ENCODE results near the gene RNPEPL1. TPM values are rescaled to one million over a fixed set of nuclear protein-coding genes. Genes with fewer than 3 reads are reported as not detected.
A peak's percentile ranks its signal among the peaks of the same experiment; 100 is the strongest.

Gene RNPEPL1
- total RNA-seq, 1 donor from 2014 or later = 44.6 TPM

DNA sequence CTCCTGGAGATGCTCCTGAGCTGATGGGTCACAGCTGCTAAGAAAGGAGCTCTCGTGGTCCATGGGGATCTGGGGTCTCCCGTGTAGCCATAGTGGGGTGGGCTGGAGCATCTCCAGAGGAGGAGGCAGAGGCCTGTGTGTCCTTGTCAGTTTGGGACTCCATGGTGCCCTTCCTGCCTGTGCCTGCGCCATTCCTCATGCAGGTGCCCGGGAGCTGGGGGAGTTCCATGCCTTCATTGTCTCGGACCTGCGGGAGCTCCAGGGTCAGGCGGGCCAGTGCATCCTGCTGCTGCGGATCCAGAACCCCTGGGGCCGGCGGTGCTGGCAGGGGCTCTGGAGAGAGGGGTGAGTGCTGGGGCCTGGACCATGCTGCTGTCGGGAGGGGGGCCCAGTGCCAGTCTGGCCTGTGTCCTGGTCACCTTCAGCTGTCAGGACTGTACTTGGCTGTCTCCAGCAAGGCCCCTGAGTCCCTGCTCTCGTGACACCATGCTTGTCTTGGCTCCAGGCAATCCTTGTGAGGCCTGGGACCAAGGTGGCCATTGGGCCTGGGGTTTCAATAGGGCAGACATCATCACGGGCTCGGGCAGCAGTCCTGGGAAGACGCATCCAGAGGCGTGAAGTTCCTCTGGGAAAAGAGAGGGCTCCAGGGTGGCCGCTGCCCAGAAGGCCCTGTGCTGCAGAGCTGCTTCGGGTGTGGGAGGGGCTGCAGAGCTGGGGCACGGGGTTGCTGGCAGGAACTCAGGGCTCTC lies 25.6 kb downstream of the RNPEPL1 start:
- no peak for ATAC-seq

DNA sequence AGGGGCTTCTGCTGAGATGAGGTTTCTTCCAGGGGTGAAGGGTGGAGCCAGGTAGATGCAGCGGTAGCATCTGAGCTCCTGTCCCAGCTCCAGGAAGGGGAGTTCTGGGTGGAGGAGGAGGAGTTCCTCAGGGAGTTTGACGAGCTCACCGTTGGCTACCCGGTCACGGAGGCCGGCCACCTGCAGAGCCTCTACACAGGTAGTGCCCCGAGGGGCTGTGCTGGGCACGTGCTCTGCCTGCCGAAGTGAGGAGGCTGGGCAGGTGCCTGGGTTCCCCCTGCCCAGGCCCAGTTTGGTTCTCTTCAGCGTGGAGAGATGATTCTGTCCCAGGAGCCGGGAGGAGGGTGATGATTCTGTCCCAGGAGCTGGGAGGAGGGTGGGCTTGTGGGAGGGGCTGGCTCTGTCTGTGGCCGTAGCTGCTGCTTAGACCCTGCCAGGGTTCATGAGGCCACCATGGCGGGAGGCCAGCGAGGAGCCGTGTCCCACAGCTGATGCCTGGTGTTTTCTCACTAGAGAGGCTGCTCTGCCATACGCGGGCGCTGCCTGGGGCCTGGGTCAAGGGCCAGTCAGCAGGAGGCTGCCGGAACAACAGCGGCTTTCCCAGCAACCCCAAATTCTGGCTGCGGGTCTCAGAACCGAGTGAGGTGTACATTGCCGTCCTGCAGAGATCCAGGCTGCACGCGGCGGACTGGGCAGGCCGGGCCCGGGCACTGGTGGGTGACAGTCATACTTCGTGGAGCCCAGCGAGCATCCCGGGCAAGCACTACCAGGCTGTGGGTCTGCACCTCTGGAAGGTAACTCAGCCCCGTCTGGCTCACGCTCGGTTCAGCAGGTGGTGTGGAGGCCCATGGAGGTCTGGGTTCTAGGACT lies 26.5 kb downstream of the RNPEPL1 start:
- no peak for ATAC-seq

DNA sequence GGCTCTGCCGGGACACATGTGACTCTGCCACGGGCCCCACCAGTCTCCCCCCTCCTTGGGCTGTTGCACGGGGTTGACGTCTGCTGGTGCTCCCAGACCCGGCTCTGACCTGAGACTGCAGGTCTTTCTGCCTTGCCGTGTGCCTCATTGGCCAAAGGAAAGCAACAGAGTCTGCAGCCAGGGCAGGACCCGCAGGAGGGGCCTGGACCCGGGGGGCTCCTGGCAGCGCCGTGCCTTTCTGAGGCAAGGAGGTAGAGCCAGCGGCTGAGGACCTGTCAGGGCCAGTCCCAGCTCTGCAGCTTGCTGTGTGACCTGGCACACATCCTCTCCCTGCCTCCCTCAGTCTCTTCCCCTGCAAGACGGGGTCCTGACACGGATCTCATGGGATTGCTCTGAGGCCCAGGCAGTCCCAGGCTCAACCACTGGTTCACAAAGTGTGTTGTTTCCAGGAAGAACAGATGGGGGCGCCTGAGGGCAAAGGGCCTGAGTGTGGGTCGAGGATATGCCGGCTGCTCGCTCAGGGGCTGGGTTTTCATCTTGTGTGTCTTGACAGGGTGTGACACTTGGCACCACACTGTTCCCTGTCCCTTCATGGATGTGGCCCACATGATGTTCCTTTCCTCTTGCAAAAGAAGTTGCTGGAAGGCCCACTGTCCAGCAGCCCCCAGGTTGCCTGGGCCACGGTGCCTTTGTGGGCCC lies 27.2 kb downstream of the RNPEPL1 start:
- peak; percentile 18 for ATAC-seq

- no peak for ATAC-seq
Observed at GRCh38 chr2:240596080-240596460, 27.8 kb downstream of the RNPEPL1 start.

- no peak for ATAC-seq
Observed at GRCh38 chr2:240596491-240596931, 28.2 kb downstream of the RNPEPL1 start.

DNA sequence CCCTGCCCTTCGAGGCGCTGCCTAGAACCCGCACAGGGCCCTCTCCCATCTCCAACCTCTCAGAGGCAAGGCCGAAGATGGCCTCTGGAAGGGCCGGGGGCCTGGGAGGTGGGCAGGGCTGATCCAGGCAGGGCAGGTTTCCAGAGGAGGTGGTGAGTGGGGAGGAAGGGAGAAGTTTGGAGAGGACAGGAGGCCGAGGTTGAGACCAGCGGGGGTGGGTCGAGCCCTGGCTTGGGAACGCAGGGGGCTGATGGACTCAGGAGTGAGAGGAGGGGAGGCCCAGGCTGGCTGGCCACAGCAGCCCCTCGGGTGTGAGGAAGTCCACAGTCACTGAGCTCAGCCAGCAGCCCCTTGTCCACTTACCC lies 28.8 kb downstream of the RNPEPL1 start:
- no peak for ATAC-seq

- ATAC-seq = no peak
Observed at GRCh38 chr2:240597419-240598181, 29.3 kb downstream of the RNPEPL1 start.

- no peak for ATAC-seq
Observed at GRCh38 chr2:240598311-240598911, 30.1 kb downstream of the RNPEPL1 start.

DNA sequence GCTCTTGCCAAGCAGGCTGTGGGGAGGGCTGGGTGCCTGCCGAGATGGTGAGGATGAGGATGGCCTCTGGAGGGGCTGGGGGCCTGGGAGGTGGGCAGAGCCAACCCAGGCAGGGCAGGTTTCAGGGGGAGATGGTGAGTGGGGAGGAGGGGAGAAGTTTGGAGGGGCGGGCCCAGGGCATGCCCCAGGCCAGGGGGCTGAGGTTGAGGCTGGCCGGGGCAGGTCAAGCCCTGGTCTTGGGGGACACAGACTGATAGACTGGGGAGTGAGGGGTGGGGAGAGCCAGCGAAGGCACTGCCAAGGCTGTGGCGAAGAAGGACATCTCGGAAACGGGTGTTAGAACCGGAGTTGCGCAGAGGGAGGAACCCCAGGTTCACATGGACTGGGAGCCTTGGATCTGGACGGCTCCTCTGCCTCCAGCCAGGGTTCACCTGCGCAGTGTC lies 30.9 kb downstream of the RNPEPL1 start:
- ATAC-seq = no peak

GRCh38 chr2:240600451-240600961 lies 32.2 kb downstream of the RNPEPL1 start:
- ATAC-seq = no peak

GRCh38 chr2:240601061-240601830 lies 33.0 kb downstream of the RNPEPL1 start:
- no peak for ATAC-seq

- no peak for ATAC-seq
Observed at GRCh38 chr2:240601831-240602160, 33.5 kb downstream of the RNPEPL1 start.

DNA sequence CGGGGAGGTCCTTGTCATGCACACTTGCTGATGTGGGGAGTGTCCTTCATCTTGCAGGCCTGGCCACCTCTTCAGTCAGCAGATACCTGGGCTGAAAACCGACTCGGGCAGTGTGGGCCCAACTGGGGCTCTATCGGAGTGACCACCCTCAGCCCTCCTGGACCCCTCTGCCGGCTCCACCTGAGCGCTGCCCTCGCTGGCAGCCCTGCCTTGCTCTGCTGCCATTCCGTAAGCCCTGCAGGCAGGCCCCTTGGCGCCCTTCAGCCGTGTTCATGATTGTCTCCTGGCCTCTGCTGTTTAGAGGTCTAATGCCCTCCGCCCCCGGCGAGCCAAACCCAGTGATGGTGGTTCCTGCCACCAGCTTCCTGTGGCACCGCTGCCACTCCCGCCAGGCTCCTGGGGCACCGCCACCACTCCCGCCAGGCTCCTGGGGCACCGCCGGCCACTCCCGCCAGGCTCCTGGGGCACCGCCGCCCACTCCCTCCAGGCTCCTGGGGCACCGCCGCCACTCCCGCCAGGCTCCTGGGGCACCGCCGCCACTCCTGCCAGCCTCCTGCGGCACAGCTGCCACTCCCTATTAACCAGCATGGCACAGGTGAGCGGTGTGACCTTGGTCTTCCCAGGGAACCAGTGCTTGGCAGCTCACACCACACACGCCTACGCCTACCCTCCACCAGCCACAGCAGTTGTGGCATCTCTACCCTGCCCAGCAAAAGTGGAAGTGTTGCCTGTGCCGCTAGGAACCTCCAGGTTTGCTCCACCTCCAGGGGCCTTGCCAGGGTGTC lies 34.2 kb downstream of the RNPEPL1 start:
- no peak for ATAC-seq

DNA sequence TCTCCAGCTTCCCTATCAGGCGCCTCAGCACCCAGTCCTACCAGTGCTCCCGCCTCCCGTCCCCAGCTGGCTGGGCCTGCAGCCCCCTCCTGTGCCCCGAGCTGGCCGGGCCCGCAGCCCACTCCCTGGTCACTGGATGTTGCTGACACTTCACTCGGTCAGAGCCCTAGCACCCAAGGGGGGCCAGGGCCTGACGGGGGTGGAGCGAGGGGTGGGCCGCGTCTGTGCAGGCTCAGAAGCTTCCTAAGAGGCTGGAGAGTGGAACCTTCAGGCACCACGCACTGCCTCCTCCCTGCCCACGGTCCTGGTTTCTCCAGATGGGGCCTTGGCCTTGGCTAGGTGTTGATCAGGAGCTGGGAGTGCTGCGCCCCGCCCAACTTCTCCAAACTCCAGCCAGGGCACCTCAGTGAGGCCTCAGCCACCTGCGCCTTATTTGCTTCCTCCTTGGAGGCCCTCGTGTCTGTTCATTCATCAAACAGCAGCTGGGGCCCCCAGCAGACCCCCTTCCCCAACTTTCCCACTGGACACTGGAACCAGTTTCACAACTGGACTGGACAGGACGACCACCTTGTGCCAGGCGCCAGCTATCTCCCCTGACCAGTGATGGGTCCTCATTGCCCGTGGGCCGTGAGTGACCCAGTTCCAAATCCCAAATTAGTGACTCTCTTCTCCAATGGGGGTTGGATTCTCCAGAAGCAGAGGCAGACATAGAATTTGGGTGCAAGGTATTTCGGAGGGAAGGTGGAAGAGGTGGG lies 35.0 kb downstream of the RNPEPL1 start:
- ATAC-seq = no peak

DNA sequence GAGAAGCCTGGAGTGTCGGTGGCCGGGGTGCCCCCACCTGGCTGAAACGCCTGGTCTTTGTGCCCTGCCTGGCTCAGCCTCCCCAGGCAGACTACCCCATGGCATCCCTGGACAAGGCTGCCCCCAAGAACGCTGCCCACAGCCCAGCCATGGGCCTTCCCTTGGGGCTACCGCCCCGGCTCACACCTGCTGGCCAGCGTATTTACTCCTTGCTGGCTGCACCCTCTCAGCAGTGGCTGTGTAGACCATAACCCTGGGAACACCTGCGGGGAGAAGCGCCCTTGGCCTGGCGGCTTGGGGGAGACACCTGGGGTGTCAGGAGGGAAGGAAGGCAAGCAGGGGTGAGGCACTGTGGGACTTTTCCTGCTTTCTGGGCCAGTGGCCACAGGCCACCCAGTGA lies 35.6 kb downstream of the RNPEPL1 start:
- ATAC-seq = no peak

DNA sequence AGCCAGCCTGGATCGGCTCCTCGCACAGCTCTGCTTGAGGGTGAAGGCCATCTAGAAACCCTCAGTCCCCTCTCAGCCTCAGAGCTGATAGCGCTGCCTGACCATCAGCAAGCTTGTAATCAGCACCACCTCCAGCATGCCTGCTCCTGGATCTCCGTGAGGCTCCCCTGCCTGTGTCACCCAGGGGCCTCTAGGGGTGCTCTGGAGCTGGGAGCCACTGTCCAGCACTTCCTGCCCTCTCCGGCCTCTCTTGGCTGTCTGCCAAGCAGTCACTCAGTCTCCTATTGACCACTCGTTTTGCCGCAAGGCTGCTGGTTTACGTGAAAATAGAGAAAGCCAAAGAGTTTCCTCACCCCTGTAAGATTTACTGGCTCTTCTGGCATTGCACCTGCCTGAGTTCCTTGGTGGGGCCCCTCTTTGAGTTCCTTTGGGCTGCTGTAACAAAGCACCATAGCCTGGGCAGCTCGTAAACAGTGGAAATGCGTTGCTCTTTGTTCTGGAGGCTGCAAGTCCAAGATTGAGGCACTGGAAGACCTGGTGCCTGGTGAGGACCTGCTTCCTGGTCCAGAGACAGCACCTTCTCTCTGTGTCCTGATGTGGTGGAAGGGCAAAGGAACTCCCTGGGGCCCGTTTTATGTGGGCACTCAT lies 36.1 kb downstream of the RNPEPL1 start:
- peak; percentile 45 for ATAC-seq

DNA sequence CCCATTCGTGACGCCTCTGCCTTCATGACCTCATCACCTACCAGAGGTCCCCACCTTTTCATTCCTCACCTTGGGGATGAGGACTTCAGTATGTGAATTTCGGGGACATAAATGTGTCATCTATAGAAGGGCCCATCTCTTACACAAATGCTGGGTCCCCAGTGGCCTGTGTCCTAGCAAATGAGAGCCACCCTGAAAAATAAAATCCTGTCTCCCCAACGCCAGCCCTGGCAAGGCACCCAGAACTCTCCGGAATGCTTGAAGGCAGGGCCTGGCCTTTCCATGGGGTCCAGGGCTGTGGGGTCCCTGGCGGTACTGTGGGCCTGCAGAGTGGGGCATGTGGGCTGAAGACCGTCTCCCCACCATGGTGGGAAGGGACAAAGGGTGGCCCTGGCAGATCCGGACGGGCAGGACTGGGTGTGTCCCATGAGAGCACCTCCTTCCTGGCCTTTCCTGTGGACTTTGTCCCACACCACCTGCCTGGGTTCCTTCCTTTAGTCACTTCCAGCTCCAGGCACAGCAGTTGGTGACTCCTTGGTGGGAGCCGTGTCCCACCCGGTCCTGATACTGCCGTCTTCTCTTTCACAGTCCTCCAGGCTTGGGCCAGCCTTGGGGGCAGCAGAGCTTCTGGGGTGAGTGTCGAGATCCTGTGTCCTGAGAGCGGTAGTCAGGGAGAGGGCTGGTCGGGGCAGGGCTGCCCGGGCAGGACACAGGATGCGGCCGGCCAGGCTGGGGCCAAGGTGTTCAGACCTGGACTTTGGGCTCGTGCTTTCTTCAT lies 36.8 kb downstream of the RNPEPL1 start:
- ATAC-seq = peak; percentile 30
